ENCODE results near the gene SBF2. TPM values are rescaled to one million over a fixed set of nuclear protein-coding genes. Genes with fewer than 3 reads are reported as not detected.

Gene SBF2
- total and polyA plus RNA-seq, 9 of the 15 experiments (the other 6 are each of a cell fraction or from before 2014, with no cell fraction given) = 0.80 to 9.5 (median 5.0) TPM

DNA sequence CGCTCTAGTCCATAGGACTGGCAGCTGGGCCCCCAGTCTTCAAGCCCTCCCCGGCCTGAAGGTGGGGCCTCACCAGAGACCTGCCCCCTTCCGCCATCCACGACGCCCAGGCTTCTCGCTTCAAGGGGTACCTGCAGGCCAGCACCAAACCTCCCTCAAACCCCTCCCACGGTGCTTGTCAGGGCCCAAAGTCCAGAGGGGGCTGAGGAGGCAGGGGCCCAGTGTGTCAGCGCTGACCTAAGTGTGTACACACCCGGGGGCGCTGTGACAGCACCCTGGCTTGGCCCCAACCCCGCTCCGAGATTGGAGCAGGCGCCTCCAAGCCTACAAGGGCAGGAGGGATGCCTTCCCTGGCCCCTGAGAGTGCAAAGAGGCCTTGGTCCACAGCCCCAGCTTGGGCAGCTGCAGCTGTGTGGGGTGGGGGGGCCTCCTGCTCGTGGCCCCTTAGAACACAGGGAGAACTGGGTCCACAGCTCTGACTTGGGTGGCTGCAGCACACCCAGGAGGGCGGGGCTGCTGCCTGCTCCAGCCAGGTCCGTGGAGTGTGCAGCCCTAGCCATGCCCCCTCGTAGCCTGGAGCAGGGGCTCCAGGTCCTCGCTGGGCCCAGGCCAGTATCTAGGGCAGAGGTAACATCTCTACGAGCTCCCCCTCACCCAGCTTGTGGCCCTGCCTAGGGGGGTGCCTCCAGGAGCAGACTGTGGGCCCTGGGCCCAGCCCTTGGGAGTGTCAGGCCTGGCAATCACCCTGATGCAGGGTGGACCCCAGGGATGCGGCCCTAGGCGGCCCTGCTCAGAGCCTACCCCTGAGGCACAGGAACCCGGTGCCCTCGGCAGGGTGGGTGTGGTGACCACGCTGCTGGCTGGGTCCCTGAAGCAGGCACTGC lies 4.9 kb downstream of the SBF2 start (continued):
- TF ChIP-seq, protein P1, sequence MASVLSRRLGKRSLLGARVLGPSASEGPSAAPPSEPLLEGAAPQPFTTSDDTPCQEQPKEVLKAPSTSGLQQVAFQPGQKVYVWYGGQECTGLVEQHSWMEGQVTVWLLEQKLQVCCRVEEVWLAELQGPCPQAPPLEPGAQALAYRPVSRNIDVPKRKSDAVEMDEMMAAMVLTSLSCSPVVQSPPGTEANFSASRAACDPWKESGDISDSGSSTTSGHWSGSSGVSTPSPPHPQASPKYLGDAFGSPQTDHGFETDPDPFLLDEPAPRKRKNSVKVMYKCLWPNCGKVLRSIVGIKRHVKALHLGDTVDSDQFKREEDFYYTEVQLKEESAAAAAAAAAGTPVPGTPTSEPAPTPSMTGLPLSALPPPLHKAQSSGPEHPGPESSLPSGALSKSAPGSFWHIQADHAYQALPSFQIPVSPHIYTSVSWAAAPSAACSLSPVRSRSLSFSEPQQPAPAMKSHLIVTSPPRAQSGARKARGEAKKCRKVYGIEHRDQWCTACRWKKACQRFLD (CRISPR knock-in tag; IDR thresholded peaks at IDR 0.05) = no peak
- TF ChIP-seq FOXP1 (CRISPR knock-in tag; IDR thresholded peaks at IDR 0.05) (no peak), PPARD (CRISPR knock-in tag; IDR thresholded peaks at IDR 0.05) (no peak), ZNF586 (CRISPR knock-in tag; conservative IDR thresholded peaks at IDR 0.05) (no peak), HDAC2 (IDR thresholded peaks at IDR 0.05) (no peak)
- TF ChIP-seq, protein P2, sequence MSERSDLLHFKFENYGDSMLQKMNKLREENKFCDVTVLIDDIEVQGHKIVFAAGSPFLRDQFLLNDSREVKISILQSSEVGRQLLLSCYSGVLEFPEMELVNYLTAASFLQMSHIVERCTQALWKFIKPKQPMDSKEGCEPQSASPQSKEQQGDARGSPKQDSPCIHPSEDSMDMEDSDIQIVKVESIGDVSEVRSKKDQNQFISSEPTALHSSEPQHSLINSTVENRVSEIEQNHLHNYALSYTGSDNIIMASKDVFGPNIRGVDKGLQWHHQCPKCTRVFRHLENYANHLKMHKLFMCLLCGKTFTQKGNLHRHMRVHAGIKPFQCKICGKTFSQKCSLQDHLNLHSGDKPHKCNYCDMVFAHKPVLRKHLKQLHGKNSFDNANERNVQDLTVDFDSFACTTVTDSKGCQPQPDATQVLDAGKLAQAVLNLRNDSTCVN (CRISPR knock-in tag; IDR thresholded peaks at IDR 0.05) = no peak
